ENCODE results near the gene CDC45.

GRCh38 chr22:19480173-19480568, 451 bp downstream of the CDC45 start:
- TF ChIP-seq CTCF (IDR thresholded peaks at IDR 0.05), result no peak
- TF ChIP-seq POLR2A (IDR thresholded peaks at IDR 0.05), result no peak

Data from testis (tissue), 2 donors.